Adrenal gland (tissue), 5 donors: ENCODE data around the gene FAM193B.

Experiments used
- CTCF ChIP-seq, 6 experiments: fragments of 450-650 bp in 4 of 6; fragments of 200-600 bp in 2 of 6; sonication (generic) in 1 of 6; IDR thresholded peaks; 1 replicate in 5 of 6; 2 replicates in 1 of 6; pipeline versions ENCODE4 v1.5.1 to v1.8.0; 2016 to 2021; ENCODE audit warnings: antibody characterized with exemption in 6 of 6, mild to moderate bottlenecking in 2 of 6, moderate library complexity in 1 of 6
- POLR2A ChIP-seq, 2 donors: fragments of 450-650 bp; IDR thresholded peaks; one replicate each; pipeline ENCODE4 v1.6.1; 2017; ENCODE audit warnings: antibody characterized with exemption in 2 of 2, mild to moderate bottlenecking in 2 of 2, moderate library complexity in 1 of 2
- donor health status: DM: no; HTN: no; CAD: no.

DNA sequence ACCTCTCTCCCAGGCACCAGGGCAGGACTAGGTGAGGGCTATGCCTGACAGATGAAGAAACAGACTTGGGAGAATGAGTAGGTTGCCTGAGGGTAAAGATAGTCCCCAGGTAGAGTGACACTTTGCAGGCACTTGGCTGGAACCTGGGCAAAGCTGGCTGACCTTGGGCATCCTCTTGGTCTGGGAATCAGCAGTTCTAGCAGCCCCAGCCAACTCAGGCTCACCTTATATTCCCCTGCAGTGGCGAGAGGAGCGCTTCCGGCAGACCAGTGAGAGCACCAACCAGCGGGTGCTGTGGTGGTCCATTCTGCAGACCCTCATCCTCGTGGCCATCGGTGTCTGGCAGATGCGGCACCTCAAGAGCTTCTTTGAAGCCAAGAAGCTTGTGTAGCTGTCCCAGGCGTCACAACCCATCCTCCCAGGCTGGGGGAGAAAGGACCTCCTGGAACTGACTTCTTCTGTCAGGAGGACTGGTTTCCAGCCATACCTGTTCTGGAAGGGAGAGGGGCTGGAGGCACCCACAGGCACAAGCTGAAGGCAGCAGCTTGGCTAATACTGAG is 40.7 kb upstream of the FAM193B start:
- TF ChIP-seq POLR2A (IDR thresholded peaks at IDR 0.05) (no peak), CTCF (IDR thresholded peaks at IDR 0.05) (no peak)
